ENCODE measurements around the gene TBXT.

TBXT gene

GRCh38 chr6:166197361-166197760 lies 29.7 kb upstream of the TBXT start:
- H3K9me2 ChIP-seq (replicated peaks; ENCODE audit: insufficient read depth, low read length) = no peaks in the 10 kb centered on the region
- no peak overlapping the region for H3K9ac ChIP-seq (ENCODE audit: low read length)
- H3K4me2 ChIP-seq (ENCODE audit: low read depth, low read length, poor library complexity, severe bottlenecking) = no peak overlapping the region
- H4K20me1 ChIP-seq (ENCODE audit: low read depth, low read length) = no peaks in the 10 kb centered on the region
- H3K4me3 ChIP-seq (ENCODE audit: insufficient read depth, low read length, poor library complexity, severe bottlenecking) = no peak overlapping the region
- H3K9me3 ChIP-seq (ENCODE audit: insufficient read depth, low read length) = no peaks in the 10 kb centered on the region
- no peaks in the 10 kb centered on the region for H3K27me3 ChIP-seq (ENCODE audit: low read length)
- no peak overlapping the region for H2AFZ ChIP-seq (ENCODE audit: low read depth, low read length, severe bottlenecking)
- no peaks in the 10 kb centered on the region for H3K36me3 ChIP-seq (ENCODE audit: low read length)
- no peak overlapping the region for H3K27ac ChIP-seq (ENCODE audit: low read depth, low read length)
- no peaks in the 10 kb centered on the region for H3K79me2 ChIP-seq (ENCODE audit: insufficient read depth, low read length)
- no peaks in the 10 kb centered on the region for H3F3A ChIP-seq (ENCODE audit: insufficient read depth)
- TF ChIP-seq EZH2phosphoT487 (conservative IDR thresholded peaks at IDR 0.05; ENCODE audit: low read length) = no peak
- TF ChIP-seq CTCF (IDR thresholded peaks at IDR 0.05; ENCODE audit: insufficient read depth, low read length, poor library complexity, severe bottlenecking) = no peak

DNA sequence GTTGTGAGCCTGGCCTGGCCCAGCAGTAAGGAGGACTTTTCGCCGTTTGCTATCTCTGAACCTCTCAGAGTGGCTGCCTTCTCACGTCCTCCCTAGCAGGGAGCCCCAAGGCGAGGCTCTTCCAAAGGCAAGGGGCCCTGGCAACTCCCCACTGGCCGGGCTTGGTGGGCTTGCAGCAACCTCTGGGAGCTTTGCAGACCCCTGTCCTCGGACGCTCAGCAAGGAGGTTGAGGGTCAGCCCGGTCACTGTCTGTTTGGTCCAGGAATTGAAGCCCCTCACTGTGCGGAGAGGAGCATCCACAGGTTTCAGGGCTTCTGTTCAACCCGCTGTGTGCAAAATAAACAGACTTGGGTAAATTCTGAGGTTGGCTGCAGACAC lies 28.2 kb upstream of the TBXT start:
- Histone ChIP-seq H3K9ac (ENCODE audit: low read length) (no peak overlapping the region), H3F3A (ENCODE audit: insufficient read depth) (no peaks in the 10 kb centered on the region), H3K79me2 (ENCODE audit: insufficient read depth, low read length) (no peaks in the 10 kb centered on the region), H3K4me2 (ENCODE audit: low read depth, low read length, poor library complexity, severe bottlenecking) (no peak overlapping the region), H2AFZ (ENCODE audit: low read depth, low read length, severe bottlenecking) (no peak overlapping the region), H3K9me3 (ENCODE audit: insufficient read depth, low read length) (no peaks in the 10 kb centered on the region), H3K27me3 (ENCODE audit: low read length) (no peaks in the 10 kb centered on the region), H3K36me3 (ENCODE audit: low read length) (no peaks in the 10 kb centered on the region), H3K4me3 (ENCODE audit: insufficient read depth, low read length, poor library complexity, severe bottlenecking) (no peak overlapping the region), H3K9me2 (replicated peaks; ENCODE audit: insufficient read depth, low read length) (no peaks in the 10 kb centered on the region), H4K20me1 (ENCODE audit: low read depth, low read length) (no peaks in the 10 kb centered on the region), H3K27ac (ENCODE audit: low read depth, low read length) (no peak overlapping the region)
- no peak for TF ChIP-seq EZH2phosphoT487 (conservative IDR thresholded peaks at IDR 0.05; ENCODE audit: low read length)
- TF ChIP-seq CTCF (IDR thresholded peaks at IDR 0.05; ENCODE audit: insufficient read depth, low read length, poor library complexity, severe bottlenecking) = no peak

GRCh38 chr6:166194914-166195859 lies 27.5 kb upstream of the TBXT start:
- H3K36me3 ChIP-seq (ENCODE audit: low read length) = no peaks in the 10 kb centered on the region

More at GRCh38 chr6:166194914-166195859, 27.5 kb upstream of the TBXT start:
- Histone ChIP-seq H3K4me2 (ENCODE audit: low read depth, low read length, poor library complexity, severe bottlenecking) (no peak overlapping the region), H3K9me2 (replicated peaks; ENCODE audit: insufficient read depth, low read length) (no peaks in the 10 kb centered on the region), H3K27ac (ENCODE audit: low read depth, low read length) (no peak overlapping the region), H3K4me3 (ENCODE audit: insufficient read depth, low read length, poor library complexity, severe bottlenecking) (no peak overlapping the region), H3K27me3 (ENCODE audit: low read length) (no peaks in the 10 kb centered on the region), H3K79me2 (ENCODE audit: insufficient read depth, low read length) (no peaks in the 10 kb centered on the region), H3F3A (ENCODE audit: insufficient read depth) (no peaks in the 10 kb centered on the region), H3K9ac (ENCODE audit: low read length) (no peak overlapping the region), H4K20me1 (ENCODE audit: low read depth, low read length) (no peaks in the 10 kb centered on the region), H3K9me3 (ENCODE audit: insufficient read depth, low read length) (no peaks in the 10 kb centered on the region), H2AFZ (ENCODE audit: low read depth, low read length, severe bottlenecking) (no peak overlapping the region)
- TF ChIP-seq CTCF (IDR thresholded peaks at IDR 0.05; ENCODE audit: insufficient read depth, low read length, poor library complexity, severe bottlenecking) (no peak), EZH2phosphoT487 (conservative IDR thresholded peaks at IDR 0.05; ENCODE audit: low read length) (no peak)
